Subcutaneous adipose tissue (tissue), 4 donors: Measurements from ENCODE around the gene RBPMS2. TPM values are rescaled to one million over a fixed set of nuclear protein-coding genes. Genes with fewer than 3 reads are reported as not detected.

Source experiments
- total RNA-seq, 4 donors: library from RNA; depleted of rRNA; stranded (reverse); fragments of >200 nt; gene quantifications; one replicate each; pipeline ENCODE4 v1.1.0, GENCODE V29; 2016
- TF ChIP-seq, protein P1 (sequence below): fragments of 450-650 bp; IDR thresholded peaks from one replicate; pipeline ENCODE4 v1.5.1; 2016; ENCODE audit warnings: low read depth, mild to moderate bottlenecking, control low read depth, antibody characterized with exemption, moderate library complexity

The RBPMS2 gene
- total RNA-seq, 4 donors from 2014 or later: 0.98 to 6.4 (median 1.6) TPM

DNA sequence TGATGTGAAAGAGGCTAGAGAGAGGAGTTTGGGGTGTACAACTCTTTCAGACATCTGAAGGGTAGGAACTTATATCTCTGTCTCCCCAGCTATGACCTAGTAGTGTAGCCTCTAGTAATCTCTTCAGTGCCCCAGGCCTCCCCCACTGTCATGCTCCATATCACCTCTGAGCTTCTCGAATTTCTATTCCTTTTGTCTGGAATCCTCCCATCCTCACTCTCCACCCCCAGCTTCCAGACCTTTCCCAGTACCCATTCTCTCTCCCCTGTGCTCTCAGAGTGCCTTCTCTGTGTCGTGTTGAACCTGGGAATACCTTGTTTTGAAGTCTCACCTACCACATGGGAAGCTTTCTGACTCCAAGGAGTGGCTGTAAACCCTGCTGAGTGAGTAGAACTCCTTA lies 3.6 kb upstream of the RBPMS2 start:
- TF ChIP-seq, protein P1, sequence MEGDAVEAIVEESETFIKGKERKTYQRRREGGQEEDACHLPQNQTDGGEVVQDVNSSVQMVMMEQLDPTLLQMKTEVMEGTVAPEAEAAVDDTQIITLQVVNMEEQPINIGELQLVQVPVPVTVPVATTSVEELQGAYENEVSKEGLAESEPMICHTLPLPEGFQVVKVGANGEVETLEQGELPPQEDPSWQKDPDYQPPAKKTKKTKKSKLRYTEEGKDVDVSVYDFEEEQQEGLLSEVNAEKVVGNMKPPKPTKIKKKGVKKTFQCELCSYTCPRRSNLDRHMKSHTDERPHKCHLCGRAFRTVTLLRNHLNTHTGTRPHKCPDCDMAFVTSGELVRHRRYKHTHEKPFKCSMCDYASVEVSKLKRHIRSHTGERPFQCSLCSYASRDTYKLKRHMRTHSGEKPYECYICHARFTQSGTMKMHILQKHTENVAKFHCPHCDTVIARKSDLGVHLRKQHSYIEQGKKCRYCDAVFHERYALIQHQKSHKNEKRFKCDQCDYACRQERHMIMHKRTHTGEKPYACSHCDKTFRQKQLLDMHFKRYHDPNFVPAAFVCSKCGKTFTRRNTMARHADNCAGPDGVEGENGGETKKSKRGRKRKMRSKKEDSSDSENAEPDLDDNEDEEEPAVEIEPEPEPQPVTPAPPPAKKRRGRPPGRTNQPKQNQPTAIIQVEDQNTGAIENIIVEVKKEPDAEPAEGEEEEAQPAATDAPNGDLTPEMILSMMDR: no peak

DNA sequence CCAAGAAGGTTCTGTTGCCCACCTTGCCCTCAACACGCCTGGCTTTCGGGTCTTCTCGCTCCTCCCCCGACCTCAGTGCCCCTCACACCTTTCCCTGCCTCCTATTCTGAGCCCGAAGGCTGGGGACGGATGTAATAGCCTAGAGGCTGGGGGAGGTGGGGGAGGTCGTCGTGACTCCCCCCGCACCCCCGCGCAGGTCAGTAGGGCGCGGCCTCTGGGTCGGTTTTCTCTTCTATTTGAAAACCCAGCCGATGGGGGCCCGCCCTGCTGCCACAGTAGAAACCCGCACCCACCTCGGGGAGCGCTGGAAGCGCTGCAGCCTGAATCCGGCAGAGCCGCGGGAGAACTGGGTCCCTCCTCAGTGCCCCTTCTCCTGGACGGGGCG lies 1.0 kb upstream of the RBPMS2 start:
- TF ChIP-seq, protein P1: no peak

DNA sequence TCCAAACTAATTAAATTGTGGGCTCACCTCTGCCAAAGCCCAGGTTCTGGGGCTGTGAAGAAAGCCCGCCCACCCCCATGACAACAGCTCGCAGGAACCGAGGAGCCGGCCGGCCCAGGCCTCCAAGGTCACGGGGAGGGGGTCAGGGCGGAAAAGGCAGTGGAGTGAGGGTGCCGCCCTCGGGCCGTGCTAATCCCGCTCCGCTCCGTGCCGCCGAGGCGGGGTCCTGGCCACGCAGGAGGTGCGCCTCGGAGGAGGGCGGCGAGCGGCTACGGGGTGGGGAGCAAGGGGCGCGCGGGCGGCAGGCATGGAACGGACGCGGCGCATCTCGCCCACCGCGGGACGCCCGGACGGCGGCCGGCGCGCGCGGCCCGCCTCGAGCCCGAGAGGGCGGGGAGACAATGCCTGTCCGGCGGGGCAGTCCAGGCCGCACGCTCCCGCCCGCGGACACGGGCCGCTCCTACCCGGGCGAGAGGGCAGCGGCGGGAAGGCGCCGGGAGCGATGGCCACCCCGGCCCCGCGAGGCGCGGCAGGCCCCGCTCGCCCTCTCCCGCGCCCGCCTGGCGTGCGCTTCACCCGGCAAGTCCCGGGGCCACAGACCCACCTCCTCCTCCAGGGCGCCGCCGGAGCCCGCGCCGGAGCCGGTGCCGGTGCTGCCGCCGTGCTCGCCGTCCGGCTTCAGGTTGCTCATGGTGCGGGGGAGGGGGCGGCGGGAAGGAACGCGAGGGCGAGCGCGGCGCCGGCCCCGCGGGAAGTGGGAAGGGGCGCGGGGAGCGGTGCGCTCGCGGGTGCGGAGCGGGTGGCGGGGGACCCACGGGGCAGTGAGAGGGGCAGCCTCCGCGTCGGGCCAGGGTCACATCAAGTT lies 528 bp downstream of the RBPMS2 start:
- TF ChIP-seq, protein P1: no peak

DNA sequence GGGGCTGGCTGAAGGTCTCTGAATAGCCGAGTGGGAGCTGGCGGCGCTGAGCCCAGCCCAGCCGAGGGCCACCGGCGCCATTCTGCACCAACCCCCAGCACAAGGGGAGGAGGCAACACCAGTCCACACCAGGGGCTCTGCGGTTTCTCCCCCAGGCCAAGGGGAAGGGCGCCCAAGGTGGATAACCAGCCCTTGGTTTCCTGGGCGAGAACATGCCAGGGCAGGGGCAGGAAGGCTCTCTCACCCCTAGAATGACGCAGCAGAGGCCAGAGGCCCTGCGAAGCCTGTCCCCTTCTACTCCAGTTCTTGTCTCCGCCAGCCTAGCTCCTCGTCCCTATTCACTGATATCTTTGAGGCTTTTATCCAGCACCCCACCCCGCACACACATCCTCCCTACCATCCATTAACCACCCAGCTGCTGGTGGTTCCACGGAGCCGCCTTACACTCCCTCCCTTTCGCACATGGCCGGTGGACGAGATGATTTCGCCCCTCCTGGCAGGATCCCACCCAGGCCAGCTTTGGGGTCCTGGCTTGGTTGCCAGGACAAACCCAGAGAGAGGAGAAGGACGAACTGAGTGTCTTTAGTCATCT lies 1.3 kb downstream of the RBPMS2 start:
- TF ChIP-seq, protein P1: no peak

DNA sequence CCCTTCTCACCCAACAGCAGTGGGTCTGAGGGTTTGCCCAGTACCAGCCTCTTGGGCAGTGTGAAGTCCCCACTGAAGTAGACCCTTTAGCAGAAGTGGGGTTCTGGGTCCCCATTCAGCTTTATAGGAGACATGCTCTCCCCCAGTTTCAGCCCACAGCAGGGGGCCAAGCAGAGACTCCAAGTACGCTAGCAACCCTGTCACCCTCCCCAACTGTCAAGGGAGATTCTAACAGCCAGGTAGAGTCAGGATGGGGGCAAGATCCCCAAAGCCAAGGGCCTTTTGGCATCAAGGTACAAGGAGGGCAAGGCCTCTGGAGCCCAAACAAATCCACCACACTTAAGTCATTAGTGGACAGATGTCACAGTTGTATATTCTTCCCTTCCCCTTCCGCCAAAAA lies 1.8 kb downstream of the RBPMS2 start:
- TF ChIP-seq, protein P1: no peak

DNA sequence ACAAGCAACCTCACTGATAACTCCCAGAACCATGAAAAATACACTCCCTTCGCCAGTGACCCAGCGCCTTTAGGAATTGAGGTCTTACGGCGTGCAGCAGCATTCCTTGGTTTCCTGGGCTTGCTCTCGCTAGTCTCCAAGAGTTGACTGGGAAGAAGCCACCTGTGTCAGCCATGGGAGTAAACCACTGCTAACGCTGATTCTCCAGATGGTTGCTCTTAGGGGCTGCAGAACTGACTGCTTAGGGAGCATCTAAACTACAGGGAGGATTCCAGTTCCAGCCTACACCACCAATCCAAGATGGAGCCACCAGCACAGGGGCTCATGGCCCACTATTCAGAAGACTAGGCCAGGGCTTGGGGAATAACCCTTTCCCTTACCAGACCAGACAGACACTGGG lies 2.4 kb downstream of the RBPMS2 start:
- TF ChIP-seq, protein P1: no peak

DNA sequence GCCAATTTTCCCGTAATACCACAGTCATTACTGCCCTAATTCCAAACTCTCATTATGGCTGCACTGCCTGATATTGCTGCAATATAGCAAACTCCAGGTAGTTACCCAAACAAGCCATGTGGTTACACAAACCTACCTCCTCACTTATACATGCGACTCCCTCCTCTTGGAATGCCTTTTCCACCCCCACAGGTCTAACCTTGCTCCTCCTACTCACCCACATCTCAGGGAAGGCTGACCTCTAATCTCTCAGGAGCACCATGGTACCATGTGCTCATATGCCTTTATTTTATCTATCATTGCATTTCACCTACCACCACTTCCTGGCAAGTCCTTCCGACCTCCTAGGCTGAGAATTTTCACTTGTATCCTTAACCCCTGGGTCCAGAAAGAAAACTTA lies 2.9 kb downstream of the RBPMS2 start:
- TF ChIP-seq, protein P1: no peak
